ENCODE results near the gene TOM1L2.

The TOM1L2 gene

DNA sequence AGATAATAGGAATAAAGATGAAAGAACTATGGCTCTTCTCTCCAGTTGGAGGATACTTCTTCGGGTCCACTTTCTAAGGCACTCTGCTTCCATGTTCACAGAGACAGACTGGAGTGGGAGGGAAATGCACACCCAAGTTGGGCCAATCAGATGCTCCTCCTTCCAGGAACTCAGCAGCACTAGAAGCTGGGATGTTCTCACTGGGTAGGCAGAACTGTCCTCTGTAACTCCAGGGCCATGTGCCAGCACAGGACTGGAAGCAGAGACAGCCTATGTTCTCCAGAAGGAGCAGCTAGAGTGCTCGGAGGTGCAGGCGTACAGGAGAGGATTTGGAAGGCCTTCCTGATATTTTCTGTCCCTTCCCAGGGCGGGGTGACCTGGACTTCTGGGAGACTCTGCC, 85.5 kb downstream of the TOM1L2 start:
- Histone ChIP-seq H3K27me3 (no peaks in the 10 kb centered on the region), H3K27ac (no peak overlapping the region), H3K4me1 (peaks cover 69% of the 10 kb centered on the region), H4K20me1 (0 out of 2 replicates have a peak, but pooled peaks cover 5% of the 10 kb centered on the region), H3K4me2 (peak overlapping the region; percentile 62), H3K4me3 (no peak overlapping the region), H3K36me3 (peaks cover 3% of the 10 kb centered on the region; the same call in 1 of the 2 replicates), H3K9me3 (no peaks in the 10 kb centered on the region), H3K9ac (no peak overlapping the region)
- TF ChIP-seq Cebpa-rat (IDR thresholded peaks at IDR 0.05): no peak

DNA sequence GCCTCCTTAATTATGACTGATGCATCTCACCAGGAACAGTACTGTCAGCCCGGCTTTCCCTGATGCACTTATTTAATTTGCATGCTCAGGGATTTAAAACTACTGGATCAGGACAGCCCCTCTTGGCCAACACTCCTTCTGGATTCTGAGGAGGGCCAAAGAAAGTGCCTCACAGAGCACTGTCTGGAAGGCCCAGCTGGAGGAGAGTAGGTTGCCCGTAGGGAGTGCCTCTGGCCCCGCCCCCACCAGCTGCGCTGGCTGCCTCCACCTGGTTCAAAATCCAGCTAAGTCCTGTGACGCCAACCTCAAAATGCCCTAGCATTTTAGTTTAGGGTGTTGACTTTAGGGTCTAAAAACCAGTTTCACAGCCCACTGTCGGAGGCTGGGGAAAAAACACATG, 86.0 kb downstream of the TOM1L2 start:
- Histone ChIP-seq H4K20me1 (0 out of 2 replicates have a peak, but pooled peaks cover under 1% of the 10 kb centered on the region), H3K9ac (no peak overlapping the region), H3K27me3 (no peaks in the 10 kb centered on the region), H3K9me3 (no peaks in the 10 kb centered on the region), H3K4me3 (no peak overlapping the region), H3K27ac (no peak overlapping the region), H3K4me1 (peaks cover 69% of the 10 kb centered on the region), H3K36me3 (peaks cover 3% of the 10 kb centered on the region; the same call in 1 of the 2 replicates), H3K4me2 (peak overlapping the region; percentile 62)
- TF ChIP-seq Cebpa-rat (IDR thresholded peaks at IDR 0.05): no peak

DNA sequence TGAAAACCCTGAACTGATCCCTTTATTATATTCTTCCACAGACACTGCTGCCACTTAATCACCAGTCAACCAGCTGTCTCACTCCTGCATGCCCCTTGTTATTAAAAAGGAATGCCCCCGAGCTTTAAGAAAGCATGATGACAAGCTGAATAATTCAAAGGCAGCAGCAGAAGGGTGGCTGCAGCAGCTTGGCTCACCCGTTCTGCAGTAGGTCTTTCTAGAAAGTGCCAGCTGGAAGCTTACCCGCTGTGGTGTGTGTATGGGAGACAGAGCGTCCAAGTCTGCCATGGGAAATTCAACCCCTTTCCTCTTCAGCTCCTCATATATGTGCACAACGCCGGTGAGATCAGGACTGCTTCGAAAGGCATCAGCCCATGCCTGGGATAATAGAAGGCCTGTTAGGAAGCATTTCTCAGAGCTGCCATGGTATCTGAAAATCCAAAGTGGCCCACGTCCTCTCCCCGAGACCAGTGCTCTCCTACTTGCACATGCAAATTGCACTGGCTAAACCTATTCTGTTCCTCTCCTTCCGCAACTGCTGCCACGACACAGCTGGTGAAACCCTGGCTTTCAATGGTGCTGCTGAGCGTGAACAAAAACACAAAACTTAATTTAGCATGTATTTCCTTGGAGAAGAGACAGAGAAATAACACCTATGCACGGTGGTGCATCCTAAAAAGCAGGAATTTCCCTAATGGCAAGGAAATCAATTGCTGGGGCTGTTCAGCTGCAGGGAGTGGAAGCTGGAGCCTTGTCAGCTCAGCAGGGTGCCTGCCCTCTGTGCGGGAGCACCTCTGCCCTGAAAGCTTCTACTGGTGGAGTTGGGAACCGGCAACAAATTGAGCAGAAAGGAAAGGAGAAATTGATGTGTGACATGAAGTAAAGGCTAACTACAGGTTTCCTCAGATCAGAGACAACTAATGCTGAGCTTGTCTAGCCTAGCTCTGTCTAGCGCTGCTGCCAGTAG, 87.5 kb downstream of the TOM1L2 start:
- peaks cover 56% of the 10 kb centered on the region for H3K4me1 ChIP-seq
- no peak overlapping the region for H3K9ac ChIP-seq
- no peaks in the 10 kb centered on the region for H3K9me3 ChIP-seq
- no peaks in the 10 kb centered on the region for H4K20me1 ChIP-seq
- H3K4me3 ChIP-seq: no peak overlapping the region
- H3K36me3 ChIP-seq: peaks cover 6% of the 10 kb centered on the region; the same call in 1 of the 2 replicates
- no peak for TF ChIP-seq Cebpa-rat (IDR thresholded peaks at IDR 0.05)
- no peak overlapping the region for H3K27ac ChIP-seq
- no peak overlapping the region for H3K4me2 ChIP-seq
- no peaks in the 10 kb centered on the region for H3K27me3 ChIP-seq

DNA sequence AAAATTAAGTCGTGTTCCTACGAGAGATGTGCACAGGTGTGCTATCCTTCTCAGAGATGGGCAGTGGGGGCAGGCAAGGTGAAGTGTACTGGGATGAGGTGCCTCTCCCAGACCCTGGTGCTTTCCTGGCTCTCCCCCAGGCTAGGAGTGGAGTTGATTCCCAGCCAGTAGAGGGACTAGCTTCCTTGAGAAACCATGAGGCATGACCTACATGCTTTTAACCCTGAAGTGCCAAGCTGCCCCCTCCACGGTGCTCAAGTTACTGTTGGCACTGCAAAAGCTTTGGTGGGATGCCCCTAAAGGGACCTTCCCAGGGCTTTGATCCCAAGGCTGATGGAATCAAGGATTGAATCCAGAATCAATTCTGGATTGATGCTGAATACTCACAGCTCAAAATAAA, 88.4 kb downstream of the TOM1L2 start:
- peaks cover 47% of the 10 kb centered on the region for H3K4me1 ChIP-seq
- H3K4me3 ChIP-seq: no peak overlapping the region
- peaks cover 14% of the 10 kb centered on the region for H3K36me3 ChIP-seq
- H3K9ac ChIP-seq: no peak overlapping the region
- no peaks in the 10 kb centered on the region for H3K27me3 ChIP-seq
- no peak overlapping the region for H3K27ac ChIP-seq
- no peak overlapping the region for H3K4me2 ChIP-seq
- H4K20me1 ChIP-seq: no peaks in the 10 kb centered on the region
- TF ChIP-seq Cebpa-rat (IDR thresholded peaks at IDR 0.05): no peak
- no peaks in the 10 kb centered on the region for H3K9me3 ChIP-seq

DNA sequence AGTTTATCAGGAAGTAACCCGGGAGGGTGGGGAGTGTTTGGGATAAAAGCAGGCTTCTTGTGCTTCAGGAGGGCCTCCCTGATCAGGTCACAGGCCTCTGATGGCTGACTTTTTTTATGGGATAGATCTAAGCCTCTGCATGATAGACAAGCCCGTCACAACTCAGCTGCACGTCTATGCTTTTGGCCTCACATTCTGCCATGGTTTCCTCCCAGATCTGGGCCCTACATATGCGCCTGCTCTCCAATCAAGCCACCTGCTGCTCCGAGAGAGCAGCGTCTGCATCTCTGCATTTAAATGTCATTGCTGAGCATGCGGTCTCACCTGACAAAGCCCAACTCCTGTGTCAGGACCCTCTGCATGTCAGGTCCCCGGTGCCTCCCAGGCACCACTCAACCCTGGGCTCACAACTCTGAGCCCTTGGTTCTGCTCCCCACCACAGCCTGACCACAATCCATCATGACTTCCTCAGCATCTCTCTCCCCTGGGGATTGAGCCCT, 90.1 kb downstream of the TOM1L2 start:
- H3K4me3 ChIP-seq: no peak overlapping the region
- H3K4me2 ChIP-seq: peak overlapping the region; percentile 73
- H3K9me3 ChIP-seq: no peaks in the 10 kb centered on the region
- TF ChIP-seq Cebpa-rat (IDR thresholded peaks at IDR 0.05): no peak
- no peaks in the 10 kb centered on the region for H3K27me3 ChIP-seq
- H3K4me1 ChIP-seq: peaks cover 32% of the 10 kb centered on the region
- H3K27ac ChIP-seq: no peak overlapping the region
- H3K36me3 ChIP-seq: peaks cover 31% of the 10 kb centered on the region
- H4K20me1 ChIP-seq: no peaks in the 10 kb centered on the region
- H3K9ac ChIP-seq: 0 out of 2 replicates have a peak overlapping the region, but pooled peaks have one; percentile 7

DNA sequence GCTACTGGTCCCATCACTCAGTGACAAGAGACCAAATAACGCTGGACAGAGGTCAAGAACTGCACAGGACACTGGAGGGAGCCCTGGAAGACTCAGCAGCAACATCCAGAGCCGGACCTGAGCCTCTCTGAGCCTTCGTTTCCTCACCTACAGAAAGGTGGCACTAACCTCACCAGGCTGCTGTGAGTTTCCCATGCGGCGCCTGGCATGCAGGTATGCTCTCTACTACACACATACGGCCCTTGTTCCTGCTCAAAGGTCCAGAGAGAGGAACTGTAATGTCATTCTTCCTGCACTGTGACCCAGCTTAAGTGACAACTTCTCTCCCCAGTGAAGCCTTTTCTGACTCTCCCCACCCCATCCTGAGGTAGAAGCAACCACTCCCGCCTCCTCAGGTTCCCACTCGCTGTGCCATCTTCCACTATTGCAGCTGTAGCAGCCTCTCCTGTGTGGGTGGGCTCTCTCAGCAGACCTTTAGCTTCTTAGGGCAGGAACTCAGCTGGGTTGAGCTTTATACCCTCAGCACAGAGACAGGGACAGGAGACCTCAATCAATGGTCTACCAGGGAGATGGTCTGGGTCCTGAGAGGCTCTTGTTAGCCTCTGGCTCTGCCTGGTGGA, 91.5 kb downstream of the TOM1L2 start:
- no peak overlapping the region for H3K27ac ChIP-seq
- H4K20me1 ChIP-seq: no peaks in the 10 kb centered on the region
- H3K4me2 ChIP-seq: no peak overlapping the region
- H3K9me3 ChIP-seq: no peaks in the 10 kb centered on the region
- no peaks in the 10 kb centered on the region for H3K27me3 ChIP-seq
- peaks cover 20% of the 10 kb centered on the region for H3K4me1 ChIP-seq
- TF ChIP-seq Cebpa-rat (IDR thresholded peaks at IDR 0.05): no peak
- H3K9ac ChIP-seq: no peak overlapping the region
- H3K4me3 ChIP-seq: no peak overlapping the region
- peaks cover 44% of the 10 kb centered on the region for H3K36me3 ChIP-seq

DNA sequence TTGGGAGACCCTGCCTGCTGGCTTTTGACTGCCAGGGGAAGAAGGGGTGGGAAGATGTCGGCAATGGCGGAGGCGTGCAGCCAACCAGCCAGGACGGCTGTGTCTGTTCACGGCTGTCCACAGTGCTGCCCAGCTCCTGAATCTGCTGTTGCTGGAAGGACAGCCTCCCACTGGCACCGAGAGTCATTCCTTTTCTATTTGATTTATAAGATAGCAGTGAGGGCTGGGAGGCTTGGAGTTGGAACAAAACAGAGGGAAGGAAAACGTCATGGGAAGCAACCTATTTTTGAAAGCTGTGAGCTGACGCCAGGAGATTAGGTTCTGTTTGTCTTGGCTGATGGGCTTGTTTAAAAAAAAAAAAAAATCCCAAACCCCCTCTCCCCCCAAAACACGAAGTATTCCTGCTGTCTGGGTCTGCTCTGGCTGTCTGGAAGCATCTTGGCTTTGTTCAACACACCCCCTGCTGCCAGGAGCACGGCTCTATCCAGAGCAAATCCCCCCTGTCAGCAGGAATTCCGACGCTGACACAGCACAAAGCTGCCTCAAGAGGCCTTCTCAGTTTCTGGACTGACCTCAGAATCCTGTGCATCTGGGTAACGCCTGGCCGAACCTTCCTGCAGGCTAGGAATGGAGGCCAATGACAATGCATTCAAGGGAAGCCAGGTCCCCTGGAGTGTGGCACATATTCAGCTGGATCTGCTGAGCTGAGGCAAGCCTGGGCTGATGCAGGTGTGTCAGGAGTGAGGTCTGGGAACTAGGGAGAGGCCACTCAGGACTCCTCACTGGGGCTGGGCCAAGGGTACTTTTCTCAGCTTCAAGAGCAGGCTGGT, 94.5 kb downstream of the TOM1L2 start:
- Histone ChIP-seq H3K4me3 (no peak overlapping the region), H3K4me1 (peaks cover 43% of the 10 kb centered on the region), H3K9ac (no peak overlapping the region), H3K4me2 (no peak overlapping the region), H3K27ac (no peak overlapping the region), H3K27me3 (no peaks in the 10 kb centered on the region), H4K20me1 (no peaks in the 10 kb centered on the region), H3K9me3 (no peaks in the 10 kb centered on the region), H3K36me3 (peaks cover 44% of the 10 kb centered on the region)
- no peak for TF ChIP-seq Cebpa-rat (IDR thresholded peaks at IDR 0.05)

DNA sequence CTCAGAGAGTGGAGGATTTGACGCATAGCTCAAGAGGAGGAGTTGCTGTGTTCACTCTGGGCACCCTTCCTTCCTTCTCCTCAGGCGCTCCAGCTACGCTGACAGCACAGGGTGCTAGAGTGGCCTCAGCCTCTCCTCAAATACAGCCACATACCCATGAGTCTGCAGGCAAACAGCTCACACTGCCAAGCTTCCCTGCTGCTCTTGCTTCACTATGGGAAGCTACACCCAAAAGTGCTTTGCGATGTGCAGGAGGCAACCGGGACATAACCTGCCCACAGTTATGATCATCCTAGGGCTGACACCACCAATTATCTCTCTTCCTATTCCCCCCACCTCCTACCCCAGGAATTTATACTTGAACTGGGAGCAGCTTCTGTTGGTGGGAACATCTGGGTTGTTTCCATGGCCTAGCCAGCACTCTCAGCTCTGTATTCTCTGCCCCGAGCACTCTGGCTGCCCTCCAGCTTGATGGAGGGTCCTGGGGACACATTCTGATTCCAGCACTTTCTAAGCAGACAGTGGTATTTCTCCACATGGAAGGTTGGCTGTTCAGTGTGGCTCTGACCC, 95.2 kb downstream of the TOM1L2 start:
- peaks cover 43% of the 10 kb centered on the region for H3K4me1 ChIP-seq
- no peak overlapping the region for H3K9ac ChIP-seq

DNA sequence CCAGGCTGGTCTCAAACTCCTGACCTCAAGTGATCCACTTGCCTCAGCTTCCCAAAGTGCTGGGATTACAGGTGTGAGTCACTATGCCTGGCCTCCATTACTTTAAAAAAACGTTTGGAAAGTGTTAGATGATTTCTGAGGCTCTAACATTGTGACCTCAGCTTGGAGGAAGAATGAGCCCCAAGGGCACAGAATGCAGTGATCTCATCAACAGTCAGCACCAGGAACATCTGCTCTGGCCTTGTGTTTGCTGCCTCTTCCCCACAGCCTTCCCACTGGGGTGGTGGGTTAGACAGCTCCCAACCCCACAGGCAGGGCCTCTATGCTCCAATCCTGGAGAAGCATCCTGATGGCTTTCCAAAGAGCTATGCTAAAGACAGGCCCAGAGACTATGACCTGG, 97.7 kb downstream of the TOM1L2 start:
- peak overlapping the region; percentile 51 for H3K4me2 ChIP-seq
- H3K4me1 ChIP-seq: peaks cover 58% of the 10 kb centered on the region
- H3K9ac ChIP-seq: no peak overlapping the region
- H3K36me3 ChIP-seq: peaks cover 37% of the 10 kb centered on the region
- no peaks in the 10 kb centered on the region for H3K9me3 ChIP-seq
- no peak overlapping the region for H3K4me3 ChIP-seq
- H3K27ac ChIP-seq: 0 out of 2 replicates have a peak overlapping the region, but pooled peaks have one; percentile 4
- TF ChIP-seq Cebpa-rat (IDR thresholded peaks at IDR 0.05): no peak
- H3K27me3 ChIP-seq: no peaks in the 10 kb centered on the region
- H4K20me1 ChIP-seq: no peaks in the 10 kb centered on the region

More for the DNA sequence above, 95.2 kb downstream of the TOM1L2 start:
- Histone ChIP-seq H3K4me2 (no peak overlapping the region), H3K9me3 (no peaks in the 10 kb centered on the region), H3K27ac (no peak overlapping the region), H4K20me1 (no peaks in the 10 kb centered on the region), H3K27me3 (no peaks in the 10 kb centered on the region), H3K36me3 (peaks cover 41% of the 10 kb centered on the region), H3K4me3 (no peak overlapping the region)
- TF ChIP-seq Cebpa-rat (IDR thresholded peaks at IDR 0.05): no peak

Measured in BLaER1 (cell line).